ENCODE data around the gene RTN4RL1.

RTN4RL1 gene

GRCh38 chr17:1961189-1961588 is 63.9 kb downstream of the RTN4RL1 start:
- Histone ChIP-seq H3K79me2 (ENCODE audit: control insufficient read depth, low read length) (no peaks in the 10 kb centered on the region), H3K9me3 (ENCODE audit: control insufficient read depth, insufficient read depth, low read length) (no peaks in the 10 kb centered on the region), H3F3A (ENCODE audit: control insufficient read depth, insufficient read depth) (no peaks in the 10 kb centered on the region), H3K27ac (ENCODE audit: low read depth, low read length) (no peak overlapping the region), H4K20me1 (ENCODE audit: control insufficient read depth, insufficient read depth, low read depth, low read length) (no peaks in the 10 kb centered on the region), H3K4me2 (ENCODE audit: low read length) (no peak overlapping the region), H3K4me3 (ENCODE audit: low read length) (no peak overlapping the region), H3K36me3 (ENCODE audit: control insufficient read depth, low read length) (no peaks in the 10 kb centered on the region), H3K4me1 (ENCODE audit: control insufficient read depth, low read length) (no peaks in the 10 kb centered on the region), H3K27me3 (ENCODE audit: control insufficient read depth, low read length) (peaks cover 2% of the 10 kb centered on the region), H3K9me2 (replicated peaks; ENCODE audit: control insufficient read depth, low read length) (no peaks in the 10 kb centered on the region)
- no peak for TF ChIP-seq CTCF (IDR thresholded peaks at IDR 0.05; ENCODE audit: low read depth, low read length, poor library complexity, severe bottlenecking)
- TF ChIP-seq EZH2phosphoT487 (IDR thresholded peaks at IDR 0.05; ENCODE audit: borderline replicate concordance, low read length): no peak

- no peaks in the 10 kb centered on the region for H3K9me2 ChIP-seq (replicated peaks; ENCODE audit: control insufficient read depth, low read length)
- no peaks in the 10 kb centered on the region for H3K79me2 ChIP-seq (ENCODE audit: control insufficient read depth, low read length)
- no peaks in the 10 kb centered on the region for H3K9me3 ChIP-seq (ENCODE audit: control insufficient read depth, insufficient read depth, low read length)
- no peak overlapping the region for H3K4me2 ChIP-seq (ENCODE audit: low read length)
- H4K20me1 ChIP-seq (ENCODE audit: control insufficient read depth, insufficient read depth, low read depth, low read length): no peaks in the 10 kb centered on the region
- no peaks in the 10 kb centered on the region for H3K4me1 ChIP-seq (ENCODE audit: control insufficient read depth, low read length)
- no peak overlapping the region for H3K27ac ChIP-seq (ENCODE audit: low read depth, low read length)
- H3F3A ChIP-seq (ENCODE audit: control insufficient read depth, insufficient read depth): no peaks in the 10 kb centered on the region
- no peaks in the 10 kb centered on the region for H3K27me3 ChIP-seq (ENCODE audit: control insufficient read depth, low read length)
- TF ChIP-seq CTCF (IDR thresholded peaks at IDR 0.05; ENCODE audit: low read depth, low read length, poor library complexity, severe bottlenecking): no peak
- TF ChIP-seq EZH2phosphoT487 (IDR thresholded peaks at IDR 0.05; ENCODE audit: borderline replicate concordance, low read length): no peak
- H3K4me3 ChIP-seq (ENCODE audit: low read length): no peak overlapping the region
- no peaks in the 10 kb centered on the region for H3K36me3 ChIP-seq (ENCODE audit: control insufficient read depth, low read length)
Measured at GRCh38 chr17:1960545-1960912, 64.6 kb downstream of the RTN4RL1 start.

GRCh38 chr17:1959871-1960544 is 65.1 kb downstream of the RTN4RL1 start:
- Histone ChIP-seq H3K4me2 (ENCODE audit: low read length) (no peak overlapping the region), H3K27me3 (ENCODE audit: control insufficient read depth, low read length) (no peaks in the 10 kb centered on the region), H3K27ac (ENCODE audit: low read depth, low read length) (no peak overlapping the region), H3F3A (ENCODE audit: control insufficient read depth, insufficient read depth) (no peaks in the 10 kb centered on the region), H3K9me3 (ENCODE audit: control insufficient read depth, insufficient read depth, low read length) (no peaks in the 10 kb centered on the region), H3K4me1 (ENCODE audit: control insufficient read depth, low read length) (no peaks in the 10 kb centered on the region), H3K36me3 (ENCODE audit: control insufficient read depth, low read length) (no peaks in the 10 kb centered on the region), H3K4me3 (ENCODE audit: low read length) (no peak overlapping the region), H4K20me1 (ENCODE audit: control insufficient read depth, insufficient read depth, low read depth, low read length) (no peaks in the 10 kb centered on the region), H3K79me2 (ENCODE audit: control insufficient read depth, low read length) (no peaks in the 10 kb centered on the region), H3K9me2 (replicated peaks; ENCODE audit: control insufficient read depth, low read length) (no peaks in the 10 kb centered on the region)
- TF ChIP-seq CTCF (IDR thresholded peaks at IDR 0.05; ENCODE audit: low read depth, low read length, poor library complexity, severe bottlenecking): no peak
- TF ChIP-seq EZH2phosphoT487 (IDR thresholded peaks at IDR 0.05; ENCODE audit: borderline replicate concordance, low read length): no peak
